RWPE1 (cell line): ENCODE data around the gene EXOC3L2.

Source experiments
- CTCF ChIA-PET: fragments of 350-600 bp; sonication (Branson Sonifier 250); formaldehyde crosslinking; extraction: SDS; loops from one replicate; lab custom pipeline; 2021; lab: Yijun Ruan, JAX
- POLR2A ChIA-PET: fragments of 400-600 bp; formaldehyde crosslinking; extraction: SDS; loops from one replicate; lab custom pipeline; 2020; ENCODE audit warnings: antibody characterized with exemption; ENCODE audit not compliant: low non-redundant PET; lab: Yijun Ruan, JAX
- DNase-seq: peaks from one replicate; pipeline ENCODE4 v3.0.0; 2012; ENCODE audit warnings: low spot score
- H3K27ac ChIP-seq: fragments of 450-650 bp; 2 replicates; pipeline ENCODE4 v1.5.1; 2017
- CTCF ChIP-seq: fragments of 450-650 bp; conservative IDR thresholded peaks from 2 replicates; pipeline ENCODE4 v1.5.1; 2017; ENCODE audit warnings: low read depth, mild to moderate bottlenecking

EXOC3L2 gene

GRCh38 chr19:45245334-45245787 lies at the start of gene EXOC3L2:
Gene EXOC3L2, minus strand, starts transcription at chr19:45245407. Its CDS starts 6,362 bp downstream, at chr19:45239045.
- DNase-seq: no peak
- CTCF ChIA-PET: no interaction called here
- no peak for TF ChIP-seq CTCF
- no peak within 1 kb of the TSS; the same call in 1 of the 2 replicates for H3K27ac ChIP-seq
- POLR2A ChIA-PET: no interaction called here

GRCh38 chr19:45294291-45295029 lies 49.3 kb upstream of the EXOC3L2 start:
- CTCF ChIA-PET: no interaction called here
- no peak for DNase-seq
- peak overlapping the region; percentile 20 for H3K27ac ChIP-seq
- POLR2A ChIA-PET: no interaction called here
- TF ChIP-seq CTCF: no peak

- ChIA-PET CTCF (no interaction called here), POLR2A (no interaction called here)
- no peak overlapping the region for H3K27ac ChIP-seq
- DNase-seq: peak; percentile 68
- no peak for TF ChIP-seq CTCF
These were observed 48.5 kb upstream of the EXOC3L2 start for GRCh38 chr19:45293682-45294081.

GRCh38 chr19:45291834-45292233 lies 46.6 kb upstream of the EXOC3L2 start:
- CTCF ChIA-PET: no interaction called here
- DNase-seq: no peak
- TF ChIP-seq CTCF: no peak
- POLR2A ChIA-PET: no interaction called here
- H3K27ac ChIP-seq: no peak overlapping the region

GRCh38 chr19:45290381-45290931 lies 45.2 kb upstream of the EXOC3L2 start:
- DNase-seq: no peak
- CTCF ChIA-PET: interaction anchor here (0.7 kb wide), 1 partner anchor 37 kb away, joined by 4 read pairs; no protein-coding TSS in a partner anchor
- peak overlapping the region; percentile 44 for H3K27ac ChIP-seq
- POLR2A ChIA-PET: no interaction called here
- no peak for TF ChIP-seq CTCF

- CTCF ChIA-PET: interaction anchor here (0.6 to 0.7 kb wide), 5 partner anchors 9 to 355 kb away, joined by 3 to 5 read pairs (median 3); partner anchors contain the start of gene TRAPPC6A
- no peak overlapping the region for H3K27ac ChIP-seq
- POLR2A ChIA-PET: no interaction called here
- DNase-seq: no peak
- TF ChIP-seq CTCF: no peak
These were observed 38.3 kb upstream of the EXOC3L2 start for GRCh38 chr19:45283443-45284033.
